NCI-H526 treated with DMSO at 0.1 percent for 48 hours (cell line): Measurements from ENCODE around the gene TNIP1.

Experiments
- DNase-seq: peaks from one replicate; lab custom pipeline; 2025; lab: John Stamatoyannopoulos, UW

Gene TNIP1

DNA sequence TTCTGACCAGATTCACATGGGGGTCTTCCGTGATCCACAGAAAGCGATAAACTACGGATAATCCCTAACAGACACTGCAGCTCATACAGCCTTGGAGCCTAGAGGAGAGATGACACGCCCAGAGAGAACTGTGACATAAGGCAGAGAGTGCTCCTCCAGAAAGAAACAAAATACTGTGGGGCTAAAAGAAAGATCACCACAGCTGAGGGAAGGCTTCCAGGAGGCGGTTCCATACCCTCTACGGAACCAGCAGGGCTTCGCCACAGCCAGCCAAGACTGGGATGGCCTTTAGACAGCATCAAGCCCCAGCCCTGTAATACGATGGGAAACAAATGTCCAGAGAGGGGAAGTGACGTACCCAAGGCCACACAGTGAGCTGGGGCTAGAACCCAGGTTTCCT lies 41.2 kb downstream of the TNIP1 start:
- DNase-seq: no peak

DNA sequence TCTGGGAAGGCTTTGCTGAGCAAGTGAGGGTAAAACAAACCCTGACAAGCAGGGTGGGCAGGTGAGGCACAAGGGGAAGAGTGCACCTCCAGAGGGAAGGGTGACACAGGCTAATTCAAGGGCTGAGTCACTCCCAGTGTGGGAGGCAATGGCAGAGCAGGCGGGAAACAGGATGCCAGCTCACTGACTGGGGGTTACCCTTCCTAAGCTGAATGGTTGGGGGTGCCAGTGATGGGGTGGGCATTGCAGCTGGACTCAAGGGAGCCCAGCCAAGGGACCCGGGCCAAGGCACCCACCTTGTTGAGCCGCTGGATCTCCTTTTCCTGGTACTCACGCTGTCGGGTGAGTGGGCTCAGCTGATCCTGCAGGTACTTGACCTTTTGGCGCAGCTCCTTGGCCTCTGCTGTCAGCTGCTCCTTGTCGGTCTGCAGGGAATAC lies 42.0 kb downstream of the TNIP1 start:
- DNase-seq: no peak

GRCh38 chr5:151038412-151038745 lies 42.5 kb downstream of the TNIP1 start:
- no peak for DNase-seq

DNA sequence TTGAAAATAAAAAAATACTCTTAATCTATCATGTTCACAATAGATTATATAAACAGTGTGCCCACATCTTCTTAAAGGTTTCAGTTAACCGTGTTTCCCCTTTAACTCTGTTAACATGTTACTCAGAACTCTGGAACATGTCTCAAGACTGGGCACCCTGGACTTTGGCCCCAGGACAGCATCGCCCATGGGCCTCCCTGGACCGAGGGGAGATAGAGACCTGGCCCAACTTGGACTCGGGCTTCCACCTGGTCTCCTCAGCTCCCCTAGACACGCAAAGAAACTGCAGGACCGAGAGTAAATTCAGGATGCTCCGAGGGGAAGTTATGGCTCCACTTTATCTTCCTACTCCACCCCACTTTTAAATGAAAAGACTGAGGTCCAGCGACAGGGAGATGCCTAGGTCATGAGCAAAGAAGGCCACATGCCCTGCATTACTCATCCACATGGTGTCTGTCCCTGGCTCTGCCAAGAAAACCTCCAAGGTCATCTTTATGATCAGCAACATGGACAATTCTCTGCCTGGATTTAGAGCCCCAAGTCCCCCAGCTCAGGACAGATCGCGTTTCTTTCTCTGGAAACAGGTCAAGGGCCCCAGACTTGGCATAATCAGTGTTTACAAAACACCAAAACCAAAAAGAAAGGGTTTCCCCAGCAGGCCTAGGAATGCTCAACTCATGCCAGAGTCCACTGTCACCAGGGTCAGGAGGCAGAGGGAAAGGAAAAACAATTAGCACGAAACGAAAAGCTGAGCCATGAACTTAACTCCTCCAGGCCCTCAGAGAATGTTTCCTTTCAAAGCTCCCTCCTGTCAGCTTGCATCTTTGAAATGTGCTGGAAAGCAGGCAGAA lies 43.0 kb downstream of the TNIP1 start:
- no peak for DNase-seq

DNA sequence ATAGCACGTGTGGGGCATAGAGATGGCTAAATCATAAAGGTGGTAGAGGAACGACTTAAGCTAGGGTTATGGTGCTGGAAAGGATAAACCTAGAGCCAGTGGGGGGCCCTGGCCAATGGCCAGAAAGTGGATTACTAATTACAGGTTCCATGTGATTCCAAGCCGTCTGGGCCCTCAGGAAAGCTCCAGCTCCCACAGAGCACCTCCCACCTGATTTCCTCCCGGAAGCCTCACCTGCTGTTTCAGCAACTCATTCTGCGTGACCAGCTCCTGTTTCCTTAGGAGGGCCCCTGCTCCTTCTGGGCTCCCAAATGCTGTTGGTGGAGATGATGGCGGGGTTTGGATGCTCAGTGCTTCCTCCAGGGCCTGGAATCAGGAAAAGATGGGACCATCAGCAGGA lies 44.3 kb downstream of the TNIP1 start:
- no peak for DNase-seq

- DNase-seq: no peak
Measured at GRCh38 chr5:151034422-151035379, 46.1 kb downstream of the TNIP1 start.

GRCh38 chr5:151033217-151033934 lies 47.5 kb downstream of the TNIP1 start:
- no peak for DNase-seq

DNA sequence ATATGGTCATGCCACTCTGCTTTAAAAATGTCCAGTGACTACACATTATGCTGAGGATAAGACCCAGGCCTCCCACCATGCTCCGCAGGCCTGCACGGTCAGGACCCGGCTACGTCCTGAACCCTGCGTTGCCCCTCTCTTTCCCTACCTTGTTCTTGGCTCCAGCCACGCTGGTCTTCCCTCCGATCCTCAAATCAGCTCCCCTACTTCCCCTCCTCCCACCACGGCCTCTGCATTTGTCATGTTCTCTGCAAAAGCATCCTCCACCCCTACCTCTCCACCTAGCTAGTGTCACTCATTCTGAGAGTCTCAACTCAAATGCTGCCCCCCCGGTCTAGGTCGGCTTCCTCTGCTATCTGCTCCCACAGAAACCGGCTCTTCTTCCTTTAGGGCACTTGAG lies 49.3 kb downstream of the TNIP1 start:
- no peak for DNase-seq

GRCh38 chr5:151030379-151030778 lies 50.5 kb downstream of the TNIP1 start:
- no peak for DNase-seq

- DNase-seq: no peak
Measured at GRCh38 chr5:151030056-151030336, 50.8 kb downstream of the TNIP1 start.

- no peak for DNase-seq
Measured at GRCh38 chr5:151029179-151030055, 51.4 kb downstream of the TNIP1 start.

DNA sequence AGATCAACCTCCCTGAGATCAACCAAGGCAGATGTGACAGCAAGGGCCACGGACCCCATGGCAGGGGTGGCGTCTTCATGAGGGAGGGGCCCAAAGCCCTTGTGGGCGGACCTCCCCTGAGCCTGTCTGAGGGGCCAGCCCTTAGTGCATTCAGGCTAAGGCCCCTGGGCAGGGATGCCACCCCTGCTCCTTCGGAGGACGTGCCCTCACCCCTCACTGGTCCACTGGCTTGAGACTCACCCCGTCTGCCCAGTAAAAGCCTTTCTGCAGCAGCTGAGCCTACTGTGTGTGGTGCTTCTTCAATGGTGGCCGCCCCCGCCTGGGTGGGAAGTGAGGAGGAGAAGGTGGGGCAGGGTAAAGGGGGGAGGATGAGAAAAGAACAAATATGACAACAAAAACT lies 52.1 kb downstream of the TNIP1 start:
- DNase-seq: no peak

DNA sequence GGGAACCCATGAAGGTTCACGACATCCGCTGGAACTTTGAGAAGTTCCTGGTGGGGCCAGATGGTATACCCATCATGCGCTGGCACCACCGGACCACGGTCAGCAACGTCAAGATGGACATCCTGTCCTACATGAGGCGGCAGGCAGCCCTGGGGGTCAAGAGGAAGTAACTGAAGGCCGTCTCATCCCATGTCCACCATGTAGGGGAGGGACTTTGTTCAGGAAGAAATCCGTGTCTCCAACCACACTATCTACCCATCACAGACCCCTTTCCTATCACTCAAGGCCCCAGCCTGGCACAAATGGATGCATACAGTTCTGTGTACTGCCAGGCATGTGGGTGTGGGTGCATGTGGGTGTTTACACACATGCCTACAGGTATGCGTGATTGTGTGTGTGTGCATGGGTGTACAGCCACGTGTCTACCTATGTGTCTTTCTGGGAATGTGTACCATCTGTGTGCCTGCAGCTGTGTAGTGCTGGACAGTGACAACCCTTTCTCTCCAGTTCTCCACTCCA lies 52.8 kb downstream of the TNIP1 start:
- no peak for DNase-seq

GRCh38 chr5:151026679-151027078 lies 54.2 kb downstream of the TNIP1 start:
- DNase-seq: no peak

GRCh38 chr5:151026088-151026487 lies 54.7 kb downstream of the TNIP1 start:
- no peak for DNase-seq

DNA sequence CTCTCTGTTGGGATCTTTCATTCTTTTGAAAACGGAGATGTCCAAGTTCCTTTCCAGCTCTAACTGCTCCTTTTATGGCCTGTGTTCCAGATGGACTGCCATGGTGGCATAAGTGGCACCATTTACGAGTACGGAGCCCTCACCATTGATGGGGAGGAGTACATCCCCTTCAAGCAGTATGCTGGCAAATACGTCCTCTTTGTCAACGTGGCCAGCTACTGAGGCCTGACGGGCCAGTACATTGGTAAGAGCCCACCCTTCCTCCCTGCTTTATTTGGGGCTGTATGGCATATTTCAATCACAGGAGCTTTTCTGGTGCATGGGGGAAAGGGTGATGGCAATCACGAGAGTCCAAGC lies 55.6 kb downstream of the TNIP1 start:
- DNase-seq: no peak

GRCh38 chr5:151024440-151025249 lies 56.2 kb downstream of the TNIP1 start:
- DNase-seq: no peak

DNA sequence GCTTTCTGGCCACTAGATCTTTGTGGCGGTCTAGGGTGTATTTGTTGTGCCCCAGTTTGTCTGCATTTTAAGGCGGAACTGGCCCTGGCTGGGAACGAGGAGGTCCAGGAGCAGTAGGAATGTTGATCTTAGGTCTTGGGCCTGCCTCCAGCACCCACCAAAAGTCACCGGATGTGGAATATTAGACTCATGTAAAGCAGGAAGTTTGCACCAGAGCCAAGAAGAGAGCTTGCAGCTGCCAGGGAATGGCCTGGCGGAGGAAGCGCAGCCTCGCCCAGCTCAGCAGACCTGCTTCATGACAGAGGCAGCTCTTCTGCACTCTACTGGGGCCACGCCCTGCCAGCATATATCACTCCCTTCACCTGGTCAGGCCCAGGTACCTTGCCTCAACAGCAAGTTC lies 57.2 kb downstream of the TNIP1 start:
- no peak for DNase-seq

DNA sequence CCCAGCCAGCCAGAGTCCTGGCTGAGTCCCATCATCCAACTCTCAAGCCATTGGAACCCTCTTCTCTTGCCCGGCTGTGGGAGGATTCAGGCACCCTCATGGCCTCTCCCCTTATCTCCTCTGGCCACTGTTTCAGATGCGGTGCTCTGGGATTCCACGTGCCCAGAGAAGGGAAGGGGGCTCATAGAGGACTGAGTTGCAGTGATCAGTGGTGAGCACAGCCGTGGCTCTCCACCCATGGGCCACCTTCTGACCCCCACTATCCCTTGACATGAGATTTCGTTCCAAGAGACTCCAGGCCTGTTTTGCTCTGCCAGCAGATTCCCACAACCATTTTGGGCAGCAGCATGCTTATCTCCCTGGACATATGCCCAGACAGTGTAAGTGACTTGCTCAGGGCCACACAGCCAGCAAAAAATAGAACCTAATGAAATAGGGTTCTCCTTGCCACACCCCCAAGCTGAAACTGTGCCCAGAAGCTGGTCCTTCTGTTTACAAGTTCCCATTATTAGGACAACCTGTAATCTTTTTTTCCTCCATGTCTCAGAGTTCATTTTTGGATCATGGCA lies 57.7 kb downstream of the TNIP1 start:
- DNase-seq: no peak

- no peak for DNase-seq
Measured at GRCh38 chr5:151022511-151023018, 58.3 kb downstream of the TNIP1 start.
